Kidney epithelial cell (primary cell): Measurements from ENCODE around the gene ARFGEF3. TPM values are rescaled to one million over a fixed set of nuclear protein-coding genes. Genes with fewer than 3 reads are reported as not detected.

Experiments
- DNase-seq: peaks from one replicate; pipeline ENCODE4 v3.0.0-alpha.2; 2010; ENCODE audit warnings: low read depth
- H3K27me3 ChIP-seq: 2 replicates; pipeline ENCODE4 v1.6.0; 2011; ENCODE audit warnings: low read length; ENCODE audit not compliant: control insufficient read depth, insufficient read depth
- H3K36me3 ChIP-seq: 2 replicates; pipeline ENCODE4 v1.5.1; 2011; ENCODE audit warnings: low read length; ENCODE audit not compliant: control insufficient read depth, insufficient read depth
- H3K4me3 ChIP-seq: 2 replicates; pipeline ENCODE4 v1.5.1; 2011; ENCODE audit warnings: low read depth, mild to moderate bottlenecking, control low read depth, low read length
- total RNA-seq: library from RNA; depleted of rRNA; stranded (reverse); fragments of >200 nt; gene quantifications from 2 replicates; pipeline ENCODE4 v1.2.3, GENCODE V29; 2015
- TF ChIP-seq, protein P1 (sequence below): IDR thresholded peaks from 2 replicates; pipeline ENCODE4 v1.5.1; 2011; ENCODE audit warnings: mild to moderate bottlenecking, moderate library complexity, low read length, control low read depth, inconsistent platforms; ENCODE audit not compliant: insufficient read depth, poor library complexity, severe bottlenecking

Gene ARFGEF3
- total RNA-seq, 1 donor from 2014 or later = 11.1 TPM

- no peaks in the 10 kb centered on the region for H3K27me3 ChIP-seq
- TF ChIP-seq, protein P1, sequence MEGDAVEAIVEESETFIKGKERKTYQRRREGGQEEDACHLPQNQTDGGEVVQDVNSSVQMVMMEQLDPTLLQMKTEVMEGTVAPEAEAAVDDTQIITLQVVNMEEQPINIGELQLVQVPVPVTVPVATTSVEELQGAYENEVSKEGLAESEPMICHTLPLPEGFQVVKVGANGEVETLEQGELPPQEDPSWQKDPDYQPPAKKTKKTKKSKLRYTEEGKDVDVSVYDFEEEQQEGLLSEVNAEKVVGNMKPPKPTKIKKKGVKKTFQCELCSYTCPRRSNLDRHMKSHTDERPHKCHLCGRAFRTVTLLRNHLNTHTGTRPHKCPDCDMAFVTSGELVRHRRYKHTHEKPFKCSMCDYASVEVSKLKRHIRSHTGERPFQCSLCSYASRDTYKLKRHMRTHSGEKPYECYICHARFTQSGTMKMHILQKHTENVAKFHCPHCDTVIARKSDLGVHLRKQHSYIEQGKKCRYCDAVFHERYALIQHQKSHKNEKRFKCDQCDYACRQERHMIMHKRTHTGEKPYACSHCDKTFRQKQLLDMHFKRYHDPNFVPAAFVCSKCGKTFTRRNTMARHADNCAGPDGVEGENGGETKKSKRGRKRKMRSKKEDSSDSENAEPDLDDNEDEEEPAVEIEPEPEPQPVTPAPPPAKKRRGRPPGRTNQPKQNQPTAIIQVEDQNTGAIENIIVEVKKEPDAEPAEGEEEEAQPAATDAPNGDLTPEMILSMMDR = no peak
- no peak for DNase-seq
- no peak overlapping the region for H3K4me3 ChIP-seq
- H3K36me3 ChIP-seq = no peaks in the 10 kb centered on the region
Observed at GRCh38 chr6:138204303-138204702, 42.6 kb downstream of the ARFGEF3 start.

DNA sequence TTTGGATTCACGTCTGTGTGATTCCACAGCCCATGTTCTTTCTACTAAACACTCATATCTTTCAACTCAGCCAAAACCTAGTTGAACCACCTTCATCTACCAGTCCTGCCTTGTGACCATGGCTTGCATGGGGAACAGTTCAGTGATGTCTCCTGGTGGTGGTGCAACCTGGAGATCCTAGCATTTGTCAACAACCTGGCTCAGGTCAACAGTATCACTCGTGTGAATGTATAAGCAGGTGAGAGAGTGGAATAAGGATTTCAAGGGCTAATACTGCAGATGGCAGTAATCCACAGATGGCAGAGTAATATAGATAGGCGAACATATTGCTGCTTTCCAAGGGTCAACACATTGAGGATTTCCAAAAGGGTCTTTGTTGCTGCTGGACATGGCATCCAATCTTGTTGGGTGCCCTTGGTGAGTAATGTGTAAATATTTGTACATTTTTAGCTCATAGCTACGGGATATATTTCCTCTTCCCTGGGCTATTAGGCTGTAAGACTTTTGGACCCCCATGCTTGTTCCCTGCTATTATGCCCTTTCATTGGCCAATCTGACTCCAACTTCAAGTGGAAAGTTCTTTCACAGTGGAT lies 43.1 kb downstream of the ARFGEF3 start:
- DNase-seq = no peak
- Histone ChIP-seq H3K36me3 (no peaks in the 10 kb centered on the region), H3K4me3 (no peak overlapping the region), H3K27me3 (no peaks in the 10 kb centered on the region)
- TF ChIP-seq, protein P1 = no peak

- no peaks in the 10 kb centered on the region for H3K36me3 ChIP-seq
- TF ChIP-seq, protein P1 = no peak
- DNase-seq = no peak
Observed at GRCh38 chr6:138205437-138206094, 43.8 kb downstream of the ARFGEF3 start.

GRCh38 chr6:138206862-138207261 lies 45.1 kb downstream of the ARFGEF3 start:
- Histone ChIP-seq H3K4me3 (no peak overlapping the region), H3K36me3 (no peaks in the 10 kb centered on the region), H3K27me3 (no peaks in the 10 kb centered on the region)
- TF ChIP-seq, protein P1 = no peak
- no peak for DNase-seq

More at GRCh38 chr6:138205437-138206094, 43.8 kb downstream of the ARFGEF3 start:
- Histone ChIP-seq H3K27me3 (no peaks in the 10 kb centered on the region), H3K4me3 (no peak overlapping the region)

GRCh38 chr6:138211048-138211581 lies 49.4 kb downstream of the ARFGEF3 start:
- TF ChIP-seq, protein P1 = no peak

More at GRCh38 chr6:138211048-138211581, 49.4 kb downstream of the ARFGEF3 start:
- DNase-seq = no peak
- Histone ChIP-seq H3K4me3 (no peak overlapping the region), H3K27me3 (no peaks in the 10 kb centered on the region), H3K36me3 (no peaks in the 10 kb centered on the region)
